Stimulated activated CD4-positive, alpha-beta T cell treated with anti-CD3 and anti-CD28 coated beads, Interleukin-4, amount 100 ng/mL, for 1 hour (primary cell): ENCODE results near the gene PRRC2B.

Source experiments
- DNase-seq: peaks from one replicate; pipeline ENCODE4 v3.0.0-alpha.2; 2020

PRRC2B gene

GRCh38 chr9:131473891-131474290 lies 80.0 kb downstream of the PRRC2B start:
- DNase-seq, result no peak

- no peak for DNase-seq
These were observed 80.8 kb downstream of the PRRC2B start for GRCh38 chr9:131474711-131475110.

GRCh38 chr9:131475111-131475955 lies 81.4 kb downstream of the PRRC2B start:
- DNase-seq, result no peak

- DNase-seq, result no peak
These were observed 82.3 kb downstream of the PRRC2B start for GRCh38 chr9:131475956-131476776.

- DNase-seq, result no peak
These were observed 83.0 kb downstream of the PRRC2B start for GRCh38 chr9:131476777-131477345.

- DNase-seq, result no peak
These were observed 83.5 kb downstream of the PRRC2B start for GRCh38 chr9:131477367-131477766.

- DNase-seq, result no peak
These were observed 84.0 kb downstream of the PRRC2B start for GRCh38 chr9:131477816-131478419.

- DNase-seq, result peak; percentile 63
These were observed 84.6 kb downstream of the PRRC2B start for GRCh38 chr9:131478421-131478868.

GRCh38 chr9:131478911-131479310 lies 85.0 kb downstream of the PRRC2B start:
- DNase-seq, result no peak

- no peak for DNase-seq
These were observed 86.4 kb downstream of the PRRC2B start for GRCh38 chr9:131480258-131480657.

GRCh38 chr9:131481441-131482342 lies 87.8 kb downstream of the PRRC2B start:
- DNase-seq, result no peak

- no peak for DNase-seq
These were observed 88.6 kb downstream of the PRRC2B start for GRCh38 chr9:131482343-131483006.

- no peak for DNase-seq
These were observed 89.6 kb downstream of the PRRC2B start for GRCh38 chr9:131483319-131484050.

GRCh38 chr9:131484051-131484445 lies 90.2 kb downstream of the PRRC2B start:
- DNase-seq, result no peak

- no peak for DNase-seq
These were observed 90.8 kb downstream of the PRRC2B start for GRCh38 chr9:131484560-131485185.

GRCh38 chr9:131485206-131485605 lies 91.3 kb downstream of the PRRC2B start:
- no peak for DNase-seq

- DNase-seq, result no peak
These were observed 92.0 kb downstream of the PRRC2B start for GRCh38 chr9:131485728-131486422.

- no peak for DNase-seq
These were observed 93.1 kb downstream of the PRRC2B start for GRCh38 chr9:131487001-131487400.

GRCh38 chr9:131487621-131488031 lies 93.7 kb downstream of the PRRC2B start:
- no peak for DNase-seq

GRCh38 chr9:131490514-131490913 lies 96.6 kb downstream of the PRRC2B start:
- DNase-seq, result no peak
